CD1c-positive myeloid dendritic cell (primary cell): ENCODE data around the gene AIP.
A peak's percentile ranks its signal among the peaks of the same experiment; 100 is the strongest.

Source experiments
- DNase-seq: peaks from one replicate; pipeline ENCODE4 v3.0.0-alpha.2; 2016; ENCODE audit errors: extremely low spot score

Gene AIP

GRCh38 chr11:67482827-67483798 lies at the start of gene AIP:
AIP (plus strand) TSS chr11:67483026; CDS start chr11:67483159, 133 bp downstream.
- peak; percentile 99 for DNase-seq

GRCh38 chr11:67433536-67434394 lies 49.1 kb upstream of the AIP start:
- no peak for DNase-seq

GRCh38 chr11:67434395-67434881 lies 48.4 kb upstream of the AIP start:
- no peak for DNase-seq

- DNase-seq, result no peak
Measured at GRCh38 chr11:67435031-67435726, 47.6 kb upstream of the AIP start.

- DNase-seq, result no peak
Measured at GRCh38 chr11:67435727-67436458, 46.9 kb upstream of the AIP start.

GRCh38 chr11:67436459-67437081 lies 46.3 kb upstream of the AIP start:
- no peak for DNase-seq

GRCh38 chr11:67437082-67437808 lies 45.6 kb upstream of the AIP start, which contains the start of gene PTPRCAP:
PTPRCAP (minus strand) TSS chr11:67437682; CDS start chr11:67437619, 63 bp downstream.
- DNase-seq, result peak; percentile 26

- no peak for DNase-seq
Measured at GRCh38 chr11:67437809-67438157, 45.0 kb upstream of the AIP start.

GRCh38 chr11:67438158-67438902 lies 44.5 kb upstream of the AIP start:
- DNase-seq, result no peak

GRCh38 chr11:67439321-67440228 lies 43.3 kb upstream of the AIP start:
- peak; percentile 67 for DNase-seq

- DNase-seq, result no peak
Measured at GRCh38 chr11:67440229-67441097, 42.4 kb upstream of the AIP start.

- DNase-seq, result no peak
Measured at GRCh38 chr11:67441098-67441563, 41.7 kb upstream of the AIP start.

- DNase-seq, result no peak
Measured at GRCh38 chr11:67441731-67442351, 41.0 kb upstream of the AIP start.

GRCh38 chr11:67442504-67443404 lies 40.1 kb upstream of the AIP start:
- no peak for DNase-seq

GRCh38 chr11:67445515-67445914 lies 37.3 kb upstream of the AIP start:
- no peak for DNase-seq
